Liver (tissue), 9 donors: Measurements from ENCODE around the gene SHISAL1. TPM values are rescaled to one million over a fixed set of nuclear protein-coding genes. Genes with fewer than 3 reads are reported as not detected.

ENCODE experiments used
- DNase-seq: peaks from one replicate; pipeline ENCODE4 v3.0.0-alpha.2; 2017; ENCODE audit warnings: low spot score
- H3K27ac ChIP-seq, 2 donors: one replicate each; pipeline ENCODE4 v1.7.0; 2013; ENCODE audit warnings: inconsistent platforms in 2 of 2, low read length in 2 of 2, control low read depth in 1 of 2, low read depth in 1 of 2, mild to moderate bottlenecking in 1 of 2
- H3K27me3 ChIP-seq, 4 donors: one replicate each; pipeline versions ENCODE4 v1.6.1 to v1.7.0; 2013; ENCODE audit warnings: low read length in 3 of 4, inconsistent platforms in 1 of 4, mild to moderate bottlenecking in 1 of 4, moderate library complexity in 1 of 4; ENCODE audit not compliant: control insufficient read depth in 4 of 4, insufficient read depth in 4 of 4
- H3K36me3 ChIP-seq, 4 donors: one replicate each; pipeline versions ENCODE4 v1.6.1 to v1.7.0; 2013; ENCODE audit warnings: low read length in 3 of 4, mild to moderate bottlenecking in 3 of 4, low read depth in 1 of 4, moderate library complexity in 1 of 4; ENCODE audit not compliant: control insufficient read depth in 4 of 4, insufficient read depth in 3 of 4
- H3K4me1 ChIP-seq, 4 donors: one replicate each; pipeline versions ENCODE4 v1.6.1 to v1.7.0; 2013; ENCODE audit warnings: low read length in 3 of 4, mild to moderate bottlenecking in 3 of 4, moderate library complexity in 1 of 4; ENCODE audit not compliant: control insufficient read depth in 4 of 4, insufficient read depth in 4 of 4
- H3K4me3 ChIP-seq, 3 donors: one replicate each; pipeline versions ENCODE4 v1.6.1 to v1.7.0; 2013; ENCODE audit warnings: low read length in 3 of 3, control low read depth in 1 of 3, low read depth in 1 of 3, mild to moderate bottlenecking in 1 of 3
- H3K9ac ChIP-seq, 2 donors: one replicate each; pipeline ENCODE4 v1.7.0; 2013; ENCODE audit warnings: low read length in 2 of 2, mild to moderate bottlenecking in 2 of 2, moderate library complexity in 2 of 2, control low read depth in 1 of 2, low read depth in 1 of 2
- H3K9me3 ChIP-seq, 4 donors: one replicate each; pipeline versions ENCODE4 v1.6.1 to v1.7.0; 2013; ENCODE audit warnings: low read length in 3 of 4; ENCODE audit not compliant: control insufficient read depth in 4 of 4
- EGR1 ChIP-seq, 2 donors: IDR thresholded peaks; 2 replicates each; pipeline ENCODE4 v1.6.1; 2016 to 2018; ENCODE audit warnings: antibody characterized with exemption in 2 of 2, low read depth in 2 of 2
- FOXA1 ChIP-seq: IDR thresholded peaks from 2 replicates; pipeline ENCODE4 v1.6.1; 2016; ENCODE audit warnings: antibody characterized with exemption
- FOXA2 ChIP-seq: IDR thresholded peaks from 2 replicates; pipeline ENCODE4 v1.6.1; 2016; ENCODE audit warnings: antibody characterized with exemption
- GABPA ChIP-seq, 2 donors: IDR thresholded peaks in 1 of 2; conservative IDR thresholded peaks in 1 of 2; 2 replicates each; pipeline ENCODE4 v1.6.1; 2016; ENCODE audit warnings: antibody characterized with exemption in 2 of 2, mild to moderate bottlenecking in 1 of 2, moderate library complexity in 1 of 2
- HNF4A ChIP-seq, 2 donors: conservative IDR thresholded peaks; 2 replicates each; pipeline ENCODE4 v1.6.1; 2016; ENCODE audit warnings: antibody characterized with exemption in 2 of 2, mild to moderate bottlenecking in 2 of 2
- HNF4G ChIP-seq: IDR thresholded peaks from 2 replicates; pipeline ENCODE4 v1.6.1; 2016; ENCODE audit warnings: antibody characterized with exemption
- JUND ChIP-seq, 2 donors: IDR thresholded peaks; 2 replicates each; pipeline ENCODE4 v1.6.1; 2016; ENCODE audit warnings: antibody characterized with exemption in 2 of 2
- NR2F2 ChIP-seq: IDR thresholded peaks from 2 replicates; pipeline ENCODE4 v1.6.1; 2016; ENCODE audit warnings: antibody characterized with exemption
- RAD21 ChIP-seq, 2 donors: IDR thresholded peaks; 2 replicates each; pipeline ENCODE4 v1.6.1; 2016; ENCODE audit warnings: antibody characterized with exemption in 2 of 2, mild to moderate bottlenecking in 2 of 2
- RXRA ChIP-seq, 2 donors: IDR thresholded peaks; 2 replicates each; pipeline ENCODE4 v1.6.1; 2017 to 2018; ENCODE audit warnings: antibody characterized with exemption in 2 of 2, mild to moderate bottlenecking in 1 of 2
- SP1 ChIP-seq: IDR thresholded peaks from 2 replicates; pipeline ENCODE4 v1.6.1; 2018; ENCODE audit warnings: antibody characterized with exemption, mild to moderate bottlenecking
- TAF1 ChIP-seq: conservative IDR thresholded peaks from 2 replicates; pipeline ENCODE4 v1.6.1; 2016; ENCODE audit warnings: antibody characterized with exemption, mild to moderate bottlenecking
- WGBS: extraction: QIAGEN DNeasy Blood & Tissue Kit; methylation state at CpG from one replicate; pipeline ENCODE4 v1.1.7; 2013; 5-methylcytosine and 5-hydroxymethylcytosine counted together
- polyA plus RNA-seq, 2 donors: library from polyadenylated mRNA; stranded (reverse) in 1 of 2; unstranded in 1 of 2; fragments of 200-250 nt in 1 of 2; fragments of >200 nt in 1 of 2; fragmentation: Nextera tagmentation in 1 of 2; extraction: Ambion mirVana in 1 of 2; gene quantifications; one replicate each; pipeline versions ENCODE4 v1.2.1 to v1.2.3, GENCODE V29; 2013 to 2015
- total RNA-seq, 2 donors: library from RNA; depleted of rRNA; stranded (reverse); fragments of >200 nt; gene quantifications; one replicate each; pipeline ENCODE4 v1.2.3, GENCODE V29; 2014
- TF ChIP-seq, protein P1 (sequence below): IDR thresholded peaks from 2 replicates; pipeline ENCODE4 v1.6.1; 2016; ENCODE audit warnings: antibody characterized with exemption
- TF ChIP-seq, protein P2 (sequence below): IDR thresholded peaks from 2 replicates; pipeline ENCODE4 v1.6.1; 2016; ENCODE audit warnings: antibody characterized with exemption, mild to moderate bottlenecking
- TF ChIP-seq, protein P3 (sequence below): IDR thresholded peaks from 2 replicates; pipeline ENCODE4 v1.6.1; 2016; ENCODE audit warnings: antibody characterized with exemption
- TF ChIP-seq, protein P4 (sequence below): fragments of 150-350 bp; IDR thresholded peaks from 2 replicates; pipeline ENCODE4 v1.5.1; 2017; ENCODE audit warnings: improper control_type of control experiment, low read depth, low read length; ENCODE audit not compliant: missing input control
- TF ChIP-seq, protein P5 (sequence below): IDR thresholded peaks from 2 replicates; pipeline ENCODE4 v1.6.1; 2016; ENCODE audit warnings: antibody characterized with exemption
- donor health status: healthy.
- donor health status: healthy.
- donor health status: healthy.
- donor health status: healthy.
- donor health status: healthy.

SHISAL1 gene
- total and polyA plus RNA-seq, 4 donors = 0.07 to 0.17 (median 0.13) TPM

DNA sequence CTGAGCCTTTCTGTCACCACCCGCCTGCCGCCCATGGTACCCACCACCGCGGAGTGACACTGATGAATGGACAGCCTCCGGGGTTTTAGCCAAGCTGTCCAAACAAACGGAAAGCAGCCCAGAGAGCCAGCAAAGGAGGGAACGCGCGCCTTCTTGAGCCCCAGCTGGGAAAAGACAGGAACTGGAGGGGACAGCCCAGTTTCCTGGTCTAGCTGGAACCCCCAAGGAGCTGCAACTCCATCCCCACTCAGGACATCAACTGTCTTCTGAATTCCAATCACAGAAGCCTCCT is 33.7 kb downstream of the SHISAL1 start:
- DNase-seq = no peak
- 65% methylated on average over 9 of the region's 9 CpGs for WGBS
- no peaks in the 10 kb centered on the region for H3K4me1 ChIP-seq
- H3K9me3 ChIP-seq = no peaks in the 10 kb centered on the region
- H3K27ac ChIP-seq = no peak overlapping the region
- no peak overlapping the region for H3K4me3 ChIP-seq
- no peak overlapping the region for H3K9ac ChIP-seq
- H3K36me3 ChIP-seq = no peaks in the 10 kb centered on the region
- peaks cover 0 to 3% (median 0%) of the 10 kb centered on the region in 4 donors for H3K27me3 ChIP-seq
- no peak for TF ChIP-seq FOXA2
- no peak for TF ChIP-seq RXRA (IDR thresholded peaks at IDR 0.05)
- TF ChIP-seq JUND (IDR thresholded peaks at IDR 0.05) = no peak
- TF ChIP-seq RAD21 (IDR thresholded peaks at IDR 0.05) = no peak
- TF ChIP-seq TAF1 = no peak
- no peak for TF ChIP-seq NR2F2
- no peak for TF ChIP-seq SP1
- no peak for TF ChIP-seq FOXA1
- TF ChIP-seq HNF4A (conservative IDR thresholded peaks at IDR 0.05) = no peak
- no peak for TF ChIP-seq HNF4G
- TF ChIP-seq, protein P1, sequence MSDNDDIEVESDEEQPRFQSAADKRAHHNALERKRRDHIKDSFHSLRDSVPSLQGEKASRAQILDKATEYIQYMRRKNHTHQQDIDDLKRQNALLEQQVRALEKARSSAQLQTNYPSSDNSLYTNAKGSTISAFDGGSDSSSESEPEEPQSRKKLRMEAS = no peak
- TF ChIP-seq, protein P2, sequence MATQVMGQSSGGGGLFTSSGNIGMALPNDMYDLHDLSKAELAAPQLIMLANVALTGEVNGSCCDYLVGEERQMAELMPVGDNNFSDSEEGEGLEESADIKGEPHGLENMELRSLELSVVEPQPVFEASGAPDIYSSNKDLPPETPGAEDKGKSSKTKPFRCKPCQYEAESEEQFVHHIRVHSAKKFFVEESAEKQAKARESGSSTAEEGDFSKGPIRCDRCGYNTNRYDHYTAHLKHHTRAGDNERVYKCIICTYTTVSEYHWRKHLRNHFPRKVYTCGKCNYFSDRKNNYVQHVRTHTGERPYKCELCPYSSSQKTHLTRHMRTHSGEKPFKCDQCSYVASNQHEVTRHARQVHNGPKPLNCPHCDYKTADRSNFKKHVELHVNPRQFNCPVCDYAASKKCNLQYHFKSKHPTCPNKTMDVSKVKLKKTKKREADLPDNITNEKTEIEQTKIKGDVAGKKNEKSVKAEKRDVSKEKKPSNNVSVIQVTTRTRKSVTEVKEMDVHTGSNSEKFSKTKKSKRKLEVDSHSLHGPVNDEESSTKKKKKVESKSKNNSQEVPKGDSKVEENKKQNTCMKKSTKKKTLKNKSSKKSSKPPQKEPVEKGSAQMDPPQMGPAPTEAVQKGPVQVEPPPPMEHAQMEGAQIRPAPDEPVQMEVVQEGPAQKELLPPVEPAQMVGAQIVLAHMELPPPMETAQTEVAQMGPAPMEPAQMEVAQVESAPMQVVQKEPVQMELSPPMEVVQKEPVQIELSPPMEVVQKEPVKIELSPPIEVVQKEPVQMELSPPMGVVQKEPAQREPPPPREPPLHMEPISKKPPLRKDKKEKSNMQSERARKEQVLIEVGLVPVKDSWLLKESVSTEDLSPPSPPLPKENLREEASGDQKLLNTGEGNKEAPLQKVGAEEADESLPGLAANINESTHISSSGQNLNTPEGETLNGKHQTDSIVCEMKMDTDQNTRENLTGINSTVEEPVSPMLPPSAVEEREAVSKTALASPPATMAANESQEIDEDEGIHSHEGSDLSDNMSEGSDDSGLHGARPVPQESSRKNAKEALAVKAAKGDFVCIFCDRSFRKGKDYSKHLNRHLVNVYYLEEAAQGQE = no peak
- TF ChIP-seq GABPA (IDR thresholded peaks at IDR 0.05 in 1 of 2, conservative IDR thresholded peaks at IDR 0.05 in 1 of 2) = no peak
- TF ChIP-seq, protein P3, sequence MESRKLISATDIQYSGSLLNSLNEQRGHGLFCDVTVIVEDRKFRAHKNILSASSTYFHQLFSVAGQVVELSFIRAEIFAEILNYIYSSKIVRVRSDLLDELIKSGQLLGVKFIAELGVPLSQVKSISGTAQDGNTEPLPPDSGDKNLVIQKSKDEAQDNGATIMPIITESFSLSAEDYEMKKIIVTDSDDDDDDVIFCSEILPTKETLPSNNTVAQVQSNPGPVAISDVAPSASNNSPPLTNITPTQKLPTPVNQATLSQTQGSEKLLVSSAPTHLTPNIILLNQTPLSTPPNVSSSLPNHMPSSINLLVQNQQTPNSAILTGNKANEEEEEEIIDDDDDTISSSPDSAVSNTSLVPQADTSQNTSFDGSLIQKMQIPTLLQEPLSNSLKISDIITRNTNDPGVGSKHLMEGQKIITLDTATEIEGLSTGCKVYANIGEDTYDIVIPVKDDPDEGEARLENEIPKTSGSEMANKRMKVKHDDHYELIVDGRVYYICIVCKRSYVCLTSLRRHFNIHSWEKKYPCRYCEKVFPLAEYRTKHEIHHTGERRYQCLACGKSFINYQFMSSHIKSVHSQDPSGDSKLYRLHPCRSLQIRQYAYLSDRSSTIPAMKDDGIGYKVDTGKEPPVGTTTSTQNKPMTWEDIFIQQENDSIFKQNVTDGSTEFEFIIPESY = no peak
- TF ChIP-seq, protein P4, sequence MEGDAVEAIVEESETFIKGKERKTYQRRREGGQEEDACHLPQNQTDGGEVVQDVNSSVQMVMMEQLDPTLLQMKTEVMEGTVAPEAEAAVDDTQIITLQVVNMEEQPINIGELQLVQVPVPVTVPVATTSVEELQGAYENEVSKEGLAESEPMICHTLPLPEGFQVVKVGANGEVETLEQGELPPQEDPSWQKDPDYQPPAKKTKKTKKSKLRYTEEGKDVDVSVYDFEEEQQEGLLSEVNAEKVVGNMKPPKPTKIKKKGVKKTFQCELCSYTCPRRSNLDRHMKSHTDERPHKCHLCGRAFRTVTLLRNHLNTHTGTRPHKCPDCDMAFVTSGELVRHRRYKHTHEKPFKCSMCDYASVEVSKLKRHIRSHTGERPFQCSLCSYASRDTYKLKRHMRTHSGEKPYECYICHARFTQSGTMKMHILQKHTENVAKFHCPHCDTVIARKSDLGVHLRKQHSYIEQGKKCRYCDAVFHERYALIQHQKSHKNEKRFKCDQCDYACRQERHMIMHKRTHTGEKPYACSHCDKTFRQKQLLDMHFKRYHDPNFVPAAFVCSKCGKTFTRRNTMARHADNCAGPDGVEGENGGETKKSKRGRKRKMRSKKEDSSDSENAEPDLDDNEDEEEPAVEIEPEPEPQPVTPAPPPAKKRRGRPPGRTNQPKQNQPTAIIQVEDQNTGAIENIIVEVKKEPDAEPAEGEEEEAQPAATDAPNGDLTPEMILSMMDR = no peak

DNA sequence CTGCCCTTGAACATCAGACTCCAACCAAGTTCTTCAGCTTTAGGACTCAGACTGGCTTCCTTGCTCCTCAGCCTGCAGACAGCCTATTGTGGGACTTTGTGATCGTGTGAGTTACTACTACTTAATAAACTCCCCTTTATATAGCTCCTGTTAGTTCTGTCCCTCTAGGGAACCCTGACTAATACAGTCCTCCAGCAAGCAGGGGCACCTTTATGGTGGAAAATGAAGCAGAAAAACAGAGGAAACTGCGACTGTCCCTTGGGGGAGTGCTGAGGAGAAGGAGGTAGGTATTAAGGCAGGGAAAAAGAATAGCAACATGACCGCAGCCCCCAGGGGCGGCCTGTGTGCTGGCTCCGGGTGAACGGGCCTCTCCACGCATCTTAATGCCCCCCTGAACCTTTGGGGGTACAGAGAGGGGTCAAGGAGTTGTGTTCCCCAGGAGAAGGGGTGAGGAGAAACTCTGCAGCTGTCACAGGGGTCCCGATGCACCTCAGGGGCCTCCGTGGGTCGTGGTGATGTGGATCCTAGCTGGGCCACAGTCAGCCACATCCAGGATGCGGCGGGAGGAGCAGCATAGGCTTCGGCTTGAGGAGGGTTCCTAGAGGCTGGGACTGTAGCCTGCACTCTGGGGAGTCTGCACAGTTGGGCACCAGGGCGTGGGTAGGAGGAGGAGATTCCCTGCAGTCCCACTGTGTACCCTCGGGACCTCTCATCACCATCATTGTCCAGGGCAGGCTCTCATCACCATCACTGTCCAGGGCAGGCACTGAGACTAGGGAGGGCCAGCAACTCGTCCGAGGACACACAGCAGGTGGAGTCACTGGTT is 34.3 kb downstream of the SHISAL1 start:
- H3K4me3 ChIP-seq = no peak overlapping the region
- no peaks in the 10 kb centered on the region for H3K36me3 ChIP-seq
- no peaks in the 10 kb centered on the region for H3K4me1 ChIP-seq
- DNase-seq = no peak
- WGBS = 77% methylated on average over 17 of the region's 17 CpGs
- no peak overlapping the region for H3K27ac ChIP-seq
- H3K27me3 ChIP-seq = peaks cover 0 to 3% (median 0%) of the 10 kb centered on the region in 4 donors
- H3K9ac ChIP-seq = no peak overlapping the region
- H3K9me3 ChIP-seq = no peaks in the 10 kb centered on the region
- TF ChIP-seq FOXA2 (no peak), TAF1 (no peak), HNF4G (no peak), NR2F2 (no peak), RXRA (IDR thresholded peaks at IDR 0.05) (no peak), RAD21 (IDR thresholded peaks at IDR 0.05) (no peak), HNF4A (conservative IDR thresholded peaks at IDR 0.05) (no peak), FOXA1 (no peak), JUND (IDR thresholded peaks at IDR 0.05) (no peak), EGR1 (IDR thresholded peaks at IDR 0.05; ENCODE audit: low read depth in 2 of 2) (no peak), GABPA (IDR thresholded peaks at IDR 0.05 in 1 of 2, conservative IDR thresholded peaks at IDR 0.05 in 1 of 2) (no peak)
- TF ChIP-seq, protein P5, sequence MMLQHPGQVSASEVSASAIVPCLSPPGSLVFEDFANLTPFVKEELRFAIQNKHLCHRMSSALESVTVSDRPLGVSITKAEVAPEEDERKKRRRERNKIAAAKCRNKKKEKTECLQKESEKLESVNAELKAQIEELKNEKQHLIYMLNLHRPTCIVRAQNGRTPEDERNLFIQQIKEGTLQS = no peak
- TF ChIP-seq, protein P2 = no peak
- TF ChIP-seq, protein P1 = no peak
